ENCODE measurements around the gene TMEM233. TPM values are rescaled to one million over a fixed set of nuclear protein-coding genes. Genes with fewer than 3 reads are reported as not detected.
A peak's percentile ranks its signal among the peaks of the same experiment; 100 is the strongest.

TMEM233 gene
- polyA plus RNA-seq (2011; rRNA removed) (not detected in 2 replicates), polyA minus RNA-seq (2011; rRNA and poly(A)+ RNA removed) (not detected in 2 replicates)

- CTCF ChIA-PET: no interaction called here
- H3K4me3 ChIP-seq (ENCODE audit: low read depth, low read length): no peak within 1 kb of the TSS
- DNase-seq (ENCODE audit: low read depth, low spot score): no peak
Observed at GRCh38 chr12:119593578-119594398, at the start of gene TMEM233. Gene TMEM233 (plus strand): TSS chr12:119593774. CDS start chr12:119593849, 75 bp downstream.

GRCh38 chr12:119544765-119545625 is 48.6 kb upstream of the TMEM233 start:
- POLR2A ChIA-PET: interaction anchor here (0.6 kb wide), 1 partner anchor 217 kb away, joined by 3 read pairs; no protein-coding TSS in a partner anchor
- DNase-seq (ENCODE audit: low read depth, low spot score): peak; percentile 49
- 0 out of 2 replicates have a peak, but pooled peaks cover 5% of the 10 kb centered on the region for H3K9me3 ChIP-seq (ENCODE audit: control insufficient read depth, insufficient read depth, low read length)
- CTCF ChIA-PET: interaction anchor here (0.6 to 3.7 kb wide), 24 partner anchors 13 to 1670 kb away, joined by 3 to 49 read pairs (median 4); no protein-coding TSS in a partner anchor
- H3K4me3 ChIP-seq (ENCODE audit: low read depth, low read length): no peak overlapping the region
- no peaks in the 10 kb centered on the region for H3K27me3 ChIP-seq (ENCODE audit: control insufficient read depth, insufficient read depth, low read length)
- TF ChIP-seq CTCF (IDR thresholded peaks at IDR 0.05; ENCODE audit: low read depth, low read length): peak; percentile 87
- no peak overlapping the region for H3K27ac ChIP-seq (ENCODE audit: low read depth, low read length)

More at GRCh38 chr12:119593578-119594398, at the start of gene TMEM233:
- Histone ChIP-seq H3K9me3 (ENCODE audit: control insufficient read depth, insufficient read depth, low read length) (no peaks in the 10 kb centered on the region; the same call in 1 of the 2 replicates), H3K27ac (ENCODE audit: low read depth, low read length) (no peak within 1 kb of the TSS), H3K27me3 (ENCODE audit: control insufficient read depth, insufficient read depth, low read length) (peaks cover 13% of the 10 kb centered on the region)
- POLR2A ChIA-PET: no interaction called here
- TF ChIP-seq CTCF (IDR thresholded peaks at IDR 0.05; ENCODE audit: low read depth, low read length): no peak

GRCh38 chr12:119546340-119546739 is 47.2 kb upstream of the TMEM233 start:
- POLR2A ChIA-PET: no interaction called here
- CTCF ChIA-PET: interaction anchor here (0.7 to 3.7 kb wide), 2 partner anchors 67 to 1141 kb away, joined by 4 to 49 read pairs; no protein-coding TSS in a partner anchor
- no peak for DNase-seq (ENCODE audit: low read depth, low spot score)
- Histone ChIP-seq H3K9me3 (ENCODE audit: control insufficient read depth, insufficient read depth, low read length) (no peaks in the 10 kb centered on the region), H3K27me3 (ENCODE audit: control insufficient read depth, insufficient read depth, low read length) (no peaks in the 10 kb centered on the region), H3K4me3 (ENCODE audit: low read depth, low read length) (no peak overlapping the region), H3K27ac (ENCODE audit: low read depth, low read length) (no peak overlapping the region)
- TF ChIP-seq CTCF (IDR thresholded peaks at IDR 0.05; ENCODE audit: low read depth, low read length): no peak

- no peak for DNase-seq (ENCODE audit: low read depth, low spot score)
- TF ChIP-seq CTCF (IDR thresholded peaks at IDR 0.05; ENCODE audit: low read depth, low read length): no peak
- H3K27ac ChIP-seq (ENCODE audit: low read depth, low read length): no peak overlapping the region
- no peak overlapping the region for H3K4me3 ChIP-seq (ENCODE audit: low read depth, low read length)
- ChIA-PET CTCF (interaction anchor here (0.7 to 3.7 kb wide), 2 partner anchors 66 to 1142 kb away, joined by 4 to 49 read pairs; no protein-coding TSS in a partner anchor), POLR2A (no interaction called here)
- no peaks in the 10 kb centered on the region for H3K27me3 ChIP-seq (ENCODE audit: control insufficient read depth, insufficient read depth, low read length)
- H3K9me3 ChIP-seq (ENCODE audit: control insufficient read depth, insufficient read depth, low read length): no peaks in the 10 kb centered on the region
Observed at GRCh38 chr12:119547001-119547400, 46.6 kb upstream of the TMEM233 start.

All from AG04450 (cell line).